Stomach (tissue), 9 donors: ENCODE data around the gene CNTD1. TPM values are rescaled to one million over a fixed set of nuclear protein-coding genes. Genes with fewer than 3 reads are reported as not detected.

Experiments used
- DNase-seq, 2 donors: peaks; one replicate each; pipeline versions ENCODE4 v3.0.0 to v3.0.0-alpha.2; 2013 to 2019
- H3K27ac ChIP-seq, 5 donors: fragments of 200-600 bp in 4 of 5; sonication (generic) in 4 of 5; one replicate each; pipeline ENCODE4 v1.5.1; 2013 to 2019; ENCODE audit warnings: mild to moderate bottlenecking in 1 of 5, moderate library complexity in 1 of 5
- H3K27me3 ChIP-seq, 3 donors: fragments of 200-600 bp; sonication (generic); one replicate each; pipeline ENCODE4 v1.5.1; 2017 to 2019; ENCODE audit warnings: mixed run types in 1 of 3
- H3K36me3 ChIP-seq, 4 donors: fragments of 200-600 bp; sonication (generic); 1 replicate in 3 of 4; 2 replicates in 1 of 4; pipeline ENCODE4 v1.5.1; 2016 to 2019
- H3K4me1 ChIP-seq, 4 donors: fragments of 200-600 bp; sonication (generic); one replicate each; pipeline ENCODE4 v1.5.1; 2016 to 2019
- H3K4me3 ChIP-seq, 4 donors: fragments of 200-600 bp; sonication (generic) in 3 of 4; one replicate each; pipeline ENCODE4 v1.5.1; 2016 to 2019; ENCODE audit warnings: mild to moderate bottlenecking in 1 of 4
- H3K9me3 ChIP-seq, 4 donors: fragments of 200-600 bp; sonication (generic); one replicate each; pipeline ENCODE4 v1.5.1; 2016 to 2019
- EP300 ChIP-seq: sonication (generic); formaldehyde crosslinking; IDR thresholded peaks from one replicate; pipeline ENCODE4 v1.6.1; 2017; ENCODE audit warnings: antibody characterized with exemption
- POLR2A ChIP-seq, 4 donors: fragments of 450-650 bp; IDR thresholded peaks; one replicate each; pipeline ENCODE4 v1.6.1; 2016; ENCODE audit warnings: antibody characterized with exemption in 4 of 4, control low read depth in 2 of 4, mild to moderate bottlenecking in 1 of 4, moderate library complexity in 1 of 4
- POLR2AphosphoS5 ChIP-seq, 3 donors: sonication (generic); formaldehyde crosslinking; IDR thresholded peaks; one replicate each; pipeline ENCODE4 v1.6.1; 2016; ENCODE audit warnings: antibody characterized with exemption in 3 of 3
- WGBS, 5 donors: extraction: QIAGEN DNeasy Blood & Tissue Kit in 3 of 5; methylation state at CpG; one replicate each; pipeline versions ENCODE4 v1.1.5 to v1.1.7; 2013 to 2018; 5-methylcytosine and 5-hydroxymethylcytosine counted together
- intact Hi-C: fragments of 100-400 bp; cut with DNase I; formaldehyde crosslinking; loops from one replicate; pipeline ENCODE4 v1.15.1; 2023; ENCODE audit warnings: low total_unique reads
- polyA plus RNA-seq, 3 donors: library from polyadenylated mRNA; stranded (reverse); fragments of 200-250 nt; gene quantifications; one replicate each; pipeline ENCODE4 v1.2.3, GENCODE V29; 2013
- total RNA-seq, 5 donors: library from RNA; depleted of rRNA; stranded (reverse); fragments of >200 nt; gene quantifications; one replicate each; pipeline versions ENCODE4 v1.1.0 to v1.2.3, GENCODE V29; 2014 to 2016
- TF ChIP-seq, protein P1 (sequence below), 7 experiments: fragments of 450-650 bp in 4 of 7; fragments of 200-600 bp in 3 of 7; sonication (generic) in 3 of 7; IDR thresholded peaks; one replicate each; pipeline ENCODE4 v1.5.1; 2016 to 2019; ENCODE audit warnings: antibody characterized with exemption in 7 of 7, control low read depth in 2 of 7, mild to moderate bottlenecking in 1 of 7
- donor health status: healthy with polysubstance abuse.
- donor health status: Bipolar disorder and iron deficiency.
- donor health status: healthy.

The CNTD1 gene
- total and polyA plus RNA-seq, 8 donors = 0.29 to 2.4 (median 1.3) TPM; not detected in 2

DNA sequence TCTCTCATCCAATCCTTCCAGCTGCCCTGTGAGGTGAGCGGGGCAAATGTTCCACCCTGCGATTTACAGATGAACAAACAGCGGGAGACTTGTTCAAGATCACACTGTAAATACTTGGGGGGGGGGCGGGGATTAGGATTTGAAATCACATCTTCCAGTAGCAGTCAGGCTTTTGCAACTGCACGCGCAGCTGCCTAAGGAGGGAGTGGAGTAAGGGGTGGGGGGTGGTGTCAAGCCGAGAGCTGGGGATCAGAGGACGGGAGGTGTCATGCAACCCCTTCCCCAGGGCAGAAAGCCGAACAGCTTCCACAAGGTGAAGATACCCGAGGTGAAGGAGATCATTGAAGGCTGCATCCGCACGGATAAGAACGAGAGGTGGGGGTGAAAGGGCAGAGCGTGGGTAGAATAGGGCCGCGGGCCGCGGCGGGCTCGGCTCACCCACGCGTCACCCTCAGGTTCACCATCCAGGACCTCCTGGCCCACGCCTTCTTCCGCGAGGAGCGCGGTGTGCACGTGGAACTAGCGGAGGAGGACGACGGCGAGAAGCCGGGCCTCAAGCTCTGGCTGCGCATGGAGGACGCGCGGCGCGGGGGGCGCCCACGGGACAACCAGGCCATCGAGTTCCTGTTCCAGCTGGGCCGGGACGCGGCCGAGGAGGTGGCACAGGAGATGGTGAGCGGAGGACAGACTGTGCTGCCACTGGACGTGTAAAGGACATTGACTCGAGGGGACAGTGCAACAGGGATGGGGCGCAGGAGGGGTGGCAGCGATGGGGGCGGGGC lies 13.7 kb upstream of the CNTD1 start:
- no peak overlapping the region for H3K4me3 ChIP-seq
- intact Hi-C loops = no loop called here
- H3K9me3 ChIP-seq = no peaks in the 10 kb centered on the region
- H3K27me3 ChIP-seq = peaks cover 4 to 84% (median 54%) of the 10 kb centered on the region in 3 donors
- 36 to 65% (median 58%) methylated on average over 37 to 52 of the region's 52 CpGs for WGBS, 5 donors
- H3K36me3 ChIP-seq = no peaks in the 10 kb centered on the region
- no peak for DNase-seq
- TF ChIP-seq, protein P1, sequence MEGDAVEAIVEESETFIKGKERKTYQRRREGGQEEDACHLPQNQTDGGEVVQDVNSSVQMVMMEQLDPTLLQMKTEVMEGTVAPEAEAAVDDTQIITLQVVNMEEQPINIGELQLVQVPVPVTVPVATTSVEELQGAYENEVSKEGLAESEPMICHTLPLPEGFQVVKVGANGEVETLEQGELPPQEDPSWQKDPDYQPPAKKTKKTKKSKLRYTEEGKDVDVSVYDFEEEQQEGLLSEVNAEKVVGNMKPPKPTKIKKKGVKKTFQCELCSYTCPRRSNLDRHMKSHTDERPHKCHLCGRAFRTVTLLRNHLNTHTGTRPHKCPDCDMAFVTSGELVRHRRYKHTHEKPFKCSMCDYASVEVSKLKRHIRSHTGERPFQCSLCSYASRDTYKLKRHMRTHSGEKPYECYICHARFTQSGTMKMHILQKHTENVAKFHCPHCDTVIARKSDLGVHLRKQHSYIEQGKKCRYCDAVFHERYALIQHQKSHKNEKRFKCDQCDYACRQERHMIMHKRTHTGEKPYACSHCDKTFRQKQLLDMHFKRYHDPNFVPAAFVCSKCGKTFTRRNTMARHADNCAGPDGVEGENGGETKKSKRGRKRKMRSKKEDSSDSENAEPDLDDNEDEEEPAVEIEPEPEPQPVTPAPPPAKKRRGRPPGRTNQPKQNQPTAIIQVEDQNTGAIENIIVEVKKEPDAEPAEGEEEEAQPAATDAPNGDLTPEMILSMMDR (IDR thresholded peaks at IDR 0.05) = no peak
- TF ChIP-seq EP300 (no peak), POLR2A (IDR thresholded peaks at IDR 0.05) (no peak), POLR2AphosphoS5 (IDR thresholded peaks at IDR 0.05) (no peak)
- H3K4me1 ChIP-seq = peaks cover 18 to 41% (median 23%) of the 10 kb centered on the region in 4 donors
- H3K27ac ChIP-seq = no peak overlapping the region

- Histone ChIP-seq H3K9me3 (no peaks in the 10 kb centered on the region), H3K36me3 (no peaks in the 10 kb centered on the region), H3K4me1 (peaks cover under 1 to 19% (median 3%) of the 10 kb centered on the region in 4 donors), H3K4me3 (no peak overlapping the region), H3K27ac (no peak overlapping the region), H3K27me3 (peaks cover 4 to 61% (median 31%) of the 10 kb centered on the region in 3 donors)
- no peak for DNase-seq
- intact Hi-C loops = no loop called here
- TF ChIP-seq POLR2AphosphoS5 (IDR thresholded peaks at IDR 0.05) = no peak
- 85 to 93% (median 90%) methylated on average over 11 of the region's 11 CpGs for WGBS, 5 donors
These were observed 11.4 kb upstream of the CNTD1 start for GRCh38 chr17:42787266-42787665.

DNA sequence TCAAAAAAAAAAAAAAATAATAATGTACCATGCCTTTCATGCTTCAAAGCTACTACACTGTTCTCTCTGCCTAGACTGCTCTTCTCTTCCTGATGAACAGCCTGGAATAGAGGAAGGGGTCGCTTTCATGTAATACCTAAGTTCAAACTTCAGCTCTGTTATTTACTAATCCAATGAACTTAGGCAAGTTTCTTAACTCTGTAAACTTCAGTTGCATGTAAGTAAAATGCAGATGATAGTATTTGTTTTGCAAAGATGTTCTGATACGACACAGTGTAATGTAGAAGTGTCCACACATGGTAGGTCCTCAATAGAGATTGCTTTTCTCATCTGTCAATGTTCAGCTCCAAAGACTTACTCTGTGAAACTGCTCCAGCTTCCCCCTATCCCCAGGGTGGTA lies 6.7 kb upstream of the CNTD1 start:
- WGBS, 5 donors = 67 to 76% (median 71%) methylated on average over 2 of the region's 2 CpGs
- peaks cover 0 to 15% (median 0%) of the 10 kb centered on the region in 3 donors for H3K27me3 ChIP-seq
- no peak overlapping the region for H3K4me3 ChIP-seq
- intact Hi-C loops = no loop called here
- TF ChIP-seq, protein P1 (IDR thresholded peaks at IDR 0.05) = no peak
- no peak for TF ChIP-seq POLR2AphosphoS5 (IDR thresholded peaks at IDR 0.05)
- TF ChIP-seq EP300 = no peak
- no peak for TF ChIP-seq POLR2A (IDR thresholded peaks at IDR 0.05)
- H3K36me3 ChIP-seq = peaks cover 0 to 26% (median 17%) of the 10 kb centered on the region in 4 donors
- H3K27ac ChIP-seq = no peak overlapping the region
- no peaks in the 10 kb centered on the region for H3K9me3 ChIP-seq
- peaks cover 3 to 14% (median 9%) of the 10 kb centered on the region in 4 donors for H3K4me1 ChIP-seq
- no peak for DNase-seq

DNA sequence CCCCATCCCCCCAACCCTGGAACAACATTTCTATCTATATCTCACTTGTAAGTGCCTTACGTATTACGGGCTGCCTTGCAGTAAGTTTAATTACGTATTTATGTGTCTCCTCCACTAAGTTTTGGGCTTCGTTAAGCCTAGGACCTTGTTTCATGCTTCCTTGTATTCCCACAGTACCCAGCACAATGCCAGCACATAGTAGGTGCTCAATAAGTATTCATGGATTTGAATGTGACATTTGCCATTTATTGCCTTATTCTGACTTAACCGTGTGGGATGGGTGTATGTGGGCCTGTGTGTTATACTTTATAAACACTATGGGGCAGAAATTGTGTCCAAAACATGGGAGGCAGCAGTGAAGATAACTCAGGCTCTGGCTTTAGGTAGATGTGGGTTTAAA lies 6.1 kb upstream of the CNTD1 start:
- H3K4me1 ChIP-seq = peaks cover 9 to 20% (median 15%) of the 10 kb centered on the region in 4 donors
- no peak for DNase-seq
- no peak for TF ChIP-seq POLR2AphosphoS5 (IDR thresholded peaks at IDR 0.05)
- TF ChIP-seq, protein P1 (IDR thresholded peaks at IDR 0.05) = no peak
- no peak for TF ChIP-seq POLR2A (IDR thresholded peaks at IDR 0.05)
- no peak for TF ChIP-seq EP300
- no peak overlapping the region for H3K27ac ChIP-seq
- no peaks in the 10 kb centered on the region for H3K9me3 ChIP-seq
- 50 to 69% (median 56%) methylated on average over 5 of the region's 5 CpGs for WGBS, 5 donors
- H3K36me3 ChIP-seq = peaks cover 0 to 28% (median 17%) of the 10 kb centered on the region in 4 donors
- intact Hi-C loops = no loop called here
- no peak overlapping the region for H3K4me3 ChIP-seq
- H3K27me3 ChIP-seq = peaks cover 0 to 9% (median 0%) of the 10 kb centered on the region in 3 donors

DNA sequence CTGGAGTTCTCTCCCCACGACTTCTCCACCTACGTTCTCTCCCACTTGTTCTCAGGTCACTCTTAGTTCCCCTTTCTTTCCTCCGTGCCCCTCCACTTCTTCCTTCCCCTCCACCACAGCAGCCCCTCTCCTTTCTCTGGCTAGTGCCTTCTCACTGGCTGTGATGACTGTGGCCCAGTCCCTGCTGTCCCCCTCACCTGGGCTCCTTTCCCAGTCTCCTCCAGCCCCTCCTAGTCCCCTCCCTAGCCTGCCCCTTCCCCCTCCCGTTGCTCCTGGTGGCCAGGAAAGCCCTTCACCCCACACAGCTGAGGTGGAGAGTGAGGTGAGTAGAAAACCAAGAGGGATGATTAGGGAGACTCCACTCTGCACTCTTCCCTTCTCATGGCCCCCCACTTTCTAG lies 3.6 kb upstream of the CNTD1 start:
- WGBS, 5 donors = 52 to 70% (median 63%) methylated on average over 4 of the region's 4 CpGs

More for the DNA sequence above, 3.6 kb upstream of the CNTD1 start:
- intact Hi-C loops = no loop called here
- H3K27ac ChIP-seq = peak overlapping the region in 2 of 5 donors; percentile 21 to 31
- H3K4me1 ChIP-seq = peaks cover 14 to 36% (median 27%) of the 10 kb centered on the region in 4 donors
- no peaks in the 10 kb centered on the region for H3K9me3 ChIP-seq
- no peak for DNase-seq
- no peak for TF ChIP-seq POLR2A (IDR thresholded peaks at IDR 0.05)
- no peak for TF ChIP-seq EP300
- no peak for TF ChIP-seq POLR2AphosphoS5 (IDR thresholded peaks at IDR 0.05)
- H3K27me3 ChIP-seq = no peaks in the 10 kb centered on the region
- no peak overlapping the region for H3K4me3 ChIP-seq
- peaks cover 0 to 28% (median 17%) of the 10 kb centered on the region in 4 donors for H3K36me3 ChIP-seq
